T-cell (primary cell): Measurements from ENCODE around the gene MIPOL1. TPM values are rescaled to one million over a fixed set of nuclear protein-coding genes. Genes with fewer than 3 reads are reported as not detected.

Experiments used
- ATAC-seq, 4 experiments: fragments of 200-7000 bp in 3 of 4; fragments of 150-1000 bp in 1 of 4; cut with Tn5 transposase; replicated peaks in 1 of 4; 1 replicate in 3 of 4; 2 replicates in 1 of 4; pipeline ENCODE4 v1.10.0; 2021; ENCODE audit warnings: moderate library complexity in 3 of 4, mild to moderate bottlenecking in 2 of 4, moderate number of reproducible peaks in 1 of 4
- CTCF ChIA-PET, 2 donors: fragments of 300-600 bp; sonication (Branson Sonifier 250); formaldehyde crosslinking; loops; one replicate each; lab custom pipeline; 2022; ENCODE audit warnings: antibody characterized with exemption in 2 of 2; lab: Charles Lee
- POLR2A ChIA-PET, 2 donors: fragments of 300-600 bp; sonication (Branson Sonifier 250); formaldehyde crosslinking; loops; one replicate each; lab custom pipeline; 2022; ENCODE audit warnings: antibody characterized with exemption in 2 of 2; lab: Charles Lee
- DNase-seq, 35 experiments: peaks; one replicate each; pipeline versions ENCODE4 v3.0.0 to v3.0.0-alpha.2; 2013 to 2023
- H3K27ac ChIP-seq: one replicate; pipeline ENCODE4 v1.5.1; 2013; ENCODE audit warnings: low read length
- H3K27me3 ChIP-seq, 2 experiments: replicated peaks in 1 of 2; 1 replicate in 1 of 2; 2 replicates in 1 of 2; pipeline versions ENCODE4 v1.6.1 to v1.7.0; 2013; ENCODE audit warnings: low read length in 1 of 2, mixed read lengths in 1 of 2; ENCODE audit not compliant: control insufficient read depth in 2 of 2, insufficient read depth in 2 of 2; ENCODE audit errors: extremely low read depth in 1 of 2
- H3K36me3 ChIP-seq, 2 donors: 1 replicate in 1 of 2; 2 replicates in 1 of 2; pipeline versions ENCODE4 v1.6.1 to v1.7.0; 2013; ENCODE audit warnings: low read length in 1 of 2; ENCODE audit not compliant: control insufficient read depth in 2 of 2, insufficient read depth in 1 of 2; ENCODE audit errors: extremely low read depth in 1 of 2
- H3K4me1 ChIP-seq, 2 experiments: 1 replicate in 1 of 2; 2 replicates in 1 of 2; pipeline versions ENCODE4 v1.6.1 to v1.7.0; 2013; ENCODE audit warnings: low read length in 2 of 2, mixed read lengths in 1 of 2; ENCODE audit not compliant: insufficient read depth in 2 of 2, control insufficient read depth in 1 of 2; ENCODE audit errors: extremely low read depth in 1 of 2
- H3K4me3 ChIP-seq, 2 donors: 1 replicate in 1 of 2; 2 replicates in 1 of 2; pipeline versions ENCODE4 v1.5.1 to v1.7.0; 2013; ENCODE audit warnings: mild to moderate bottlenecking in 2 of 2, low read length in 1 of 2, moderate library complexity in 1 of 2; ENCODE audit not compliant: control insufficient read depth in 1 of 2; ENCODE audit errors: extremely low read depth in 1 of 2
- H3K9me3 ChIP-seq: 2 replicates; pipeline ENCODE4 v1.7.0; 2013
- H3K27ac Mint-ChIP-seq, 2 donors: one replicate each; pipeline ENCODE4 v1.8.0; 2020 to 2021; ENCODE audit warnings: mild to moderate bottlenecking in 2 of 2, mixed read lengths in 2 of 2
- H3K27me3 Mint-ChIP-seq, 2 donors: one replicate each; pipeline ENCODE4 v1.8.0; 2021 to 2022; ENCODE audit warnings: mixed read lengths in 2 of 2
- H3K36me3 Mint-ChIP-seq: one replicate; pipeline ENCODE4 v1.8.0; 2021; ENCODE audit warnings: mixed read lengths
- H3K4me1 Mint-ChIP-seq, 3 donors: one replicate each; pipeline ENCODE4 v1.8.0; 2020 to 2022; ENCODE audit warnings: mixed read lengths in 3 of 3, mild to moderate bottlenecking in 1 of 3
- H3K4me3 Mint-ChIP-seq, 3 donors: one replicate each; pipeline ENCODE4 v1.8.0; 2020 to 2022; ENCODE audit warnings: mild to moderate bottlenecking in 3 of 3, mixed read lengths in 3 of 3, moderate library complexity in 3 of 3
- H3K9me3 Mint-ChIP-seq, 3 donors: one replicate each; pipeline ENCODE4 v1.8.0; 2020 to 2022; ENCODE audit warnings: mixed read lengths in 3 of 3
- WGBS: methylation state at CpG from one replicate; pipeline ENCODE4 v1.1.5; 2013; ENCODE audit warnings: missing lambda C conversion rate; ENCODE audit not compliant: insufficient coverage; 5-methylcytosine and 5-hydroxymethylcytosine counted together
- total RNA-seq, 35 experiments: library from RNA in 6 of 35; stranded (reverse) in 6 of 35; fragments of 120-200 nt in 1 of 35; gene quantifications; one replicate each; pipeline versions ENCODE4 v1.2.1 to v1.2.4 and lab custom pipeline; 2013 to 2026

MIPOL1 gene
- total RNA-seq, 5 donors from 2014 or later (not counting 1 experiment from before 2014, with no cell fraction given) = 0.20 to 0.49 (median 0.29) TPM; not detected in 1

GRCh38 chr14:37329189-37330001, 131.7 kb downstream of the MIPOL1 start:
- H3K27ac ChIP-seq = no peak overlapping the region
- H3K9me3 ChIP-seq = no peaks in the 10 kb centered on the region
- no peaks in the 10 kb centered on the region for H3K36me3 ChIP-seq
- Mint-ChIP-seq H3K9me3 (peaks cover 5 to 16% (median 11%) of the 10 kb centered on the region in 3 donors), H3K4me3 (no peak overlapping the region), H3K27me3 (no peaks in the 10 kb centered on the region), H3K36me3 (no peaks in the 10 kb centered on the region), H3K27ac (no peak overlapping the region), H3K4me1 (no peaks in the 10 kb centered on the region)
- WGBS = no CpG with 5 or more reads among the region's 2 CpGs
- no peak for DNase-seq
- no peaks in the 10 kb centered on the region for H3K4me1 ChIP-seq
- no peak overlapping the region for H3K4me3 ChIP-seq
- no peak for ATAC-seq
- no peaks in the 10 kb centered on the region for H3K27me3 ChIP-seq
- ChIA-PET CTCF (no interaction called here), POLR2A (interaction anchor here in 1 of 2 donors (0.6 kb wide), 1 partner anchor 147 kb away, joined by 8 read pairs; no protein-coding TSS in a partner anchor)

- no peaks in the 10 kb centered on the region for H3K4me1 ChIP-seq
- ChIA-PET CTCF (interaction anchor here in 1 of 2 donors (0.6 kb wide), 1 partner anchor 10 kb away, joined by 3 read pairs; no protein-coding TSS in a partner anchor), POLR2A (no interaction called here)
- no peak overlapping the region for H3K27ac Mint-ChIP-seq
- H3K27me3 ChIP-seq = no peaks in the 10 kb centered on the region
- H3K4me3 Mint-ChIP-seq = no peak overlapping the region
- peaks cover 5 to 19% (median 10%) of the 10 kb centered on the region in 3 donors for H3K9me3 Mint-ChIP-seq
- H3K27ac ChIP-seq = no peak overlapping the region
- no peaks in the 10 kb centered on the region for H3K27me3 Mint-ChIP-seq
- no peaks in the 10 kb centered on the region for H3K4me1 Mint-ChIP-seq
- no peak overlapping the region for H3K4me3 ChIP-seq
- no peaks in the 10 kb centered on the region for H3K9me3 ChIP-seq
- DNase-seq = no peak
- H3K36me3 ChIP-seq = no peaks in the 10 kb centered on the region
- no peak for ATAC-seq
- no peaks in the 10 kb centered on the region for H3K36me3 Mint-ChIP-seq
Observed at GRCh38 chr14:37330910-37331309, 133.2 kb downstream of the MIPOL1 start.

GRCh38 chr14:37340353-37340752, 142.6 kb downstream of the MIPOL1 start:
- CTCF ChIA-PET = no interaction called here
- H3K27me3 ChIP-seq = no peaks in the 10 kb centered on the region
- no peaks in the 10 kb centered on the region for H3K36me3 ChIP-seq
- H3K9me3 Mint-ChIP-seq = peaks cover under 1 to 5% (median 1%) of the 10 kb centered on the region in 3 donors
- H3K4me1 Mint-ChIP-seq = no peaks in the 10 kb centered on the region
- H3K4me3 Mint-ChIP-seq = no peak overlapping the region
- no peak overlapping the region for H3K4me3 ChIP-seq
- no CpG with 5 or more reads among the region's 4 CpGs for WGBS
- H3K9me3 ChIP-seq = no peaks in the 10 kb centered on the region
- no peaks in the 10 kb centered on the region for H3K36me3 Mint-ChIP-seq
- no peaks in the 10 kb centered on the region for H3K4me1 ChIP-seq
- no peaks in the 10 kb centered on the region for H3K27me3 Mint-ChIP-seq
- no peak overlapping the region for H3K27ac Mint-ChIP-seq
- H3K27ac ChIP-seq = no peak overlapping the region
- no peak for DNase-seq
- no peak for ATAC-seq
- POLR2A ChIA-PET = interaction anchor here in 1 of 2 donors (0.6 kb wide), 2 partner anchors 8 to 233 kb away, joined by 4 to 7 read pairs; no protein-coding TSS in a partner anchor

GRCh38 chr14:37343307-37344094, 145.8 kb downstream of the MIPOL1 start:
- Histone ChIP-seq H3K4me1 (no peaks in the 10 kb centered on the region), H3K27ac (no peak overlapping the region), H3K27me3 (no peaks in the 10 kb centered on the region), H3K4me3 (no peak overlapping the region), H3K9me3 (no peaks in the 10 kb centered on the region), H3K36me3 (no peaks in the 10 kb centered on the region)
- DNase-seq = no peak
- ChIA-PET CTCF (no interaction called here), POLR2A (no interaction called here)
- WGBS = no CpG with 5 or more reads among the region's 3 CpGs
- Mint-ChIP-seq H3K9me3 (peaks cover 11 to 24% (median 18%) of the 10 kb centered on the region in 3 donors), H3K27ac (no peak overlapping the region), H3K27me3 (no peaks in the 10 kb centered on the region), H3K4me3 (no peak overlapping the region), H3K4me1 (no peaks in the 10 kb centered on the region), H3K36me3 (no peaks in the 10 kb centered on the region)
- ATAC-seq = no peak

GRCh38 chr14:37363661-37364060, 165.9 kb downstream of the MIPOL1 start:
- no peak overlapping the region for H3K4me3 Mint-ChIP-seq
- H3K27me3 Mint-ChIP-seq = no peaks in the 10 kb centered on the region
- Histone ChIP-seq H3K27me3 (no peaks in the 10 kb centered on the region), H3K4me3 (no peak overlapping the region), H3K27ac (no peak overlapping the region), H3K4me1 (no peaks in the 10 kb centered on the region), H3K36me3 (no peaks in the 10 kb centered on the region), H3K9me3 (no peaks in the 10 kb centered on the region)
- H3K27ac Mint-ChIP-seq = no peak overlapping the region
- H3K4me1 Mint-ChIP-seq = no peaks in the 10 kb centered on the region
- no peak for ATAC-seq
- H3K9me3 Mint-ChIP-seq = peaks cover 18 to 45% (median 32%) of the 10 kb centered on the region in 3 donors
- DNase-seq = no peak
- POLR2A ChIA-PET = no interaction called here
- WGBS = 87% methylated on average over 8 of the region's 9 CpGs
- CTCF ChIA-PET = no interaction called here
- no peaks in the 10 kb centered on the region for H3K36me3 Mint-ChIP-seq

GRCh38 chr14:37369425-37369824, 171.7 kb downstream of the MIPOL1 start:
- WGBS = 84% methylated on average over 2 of the region's 5 CpGs
- no peaks in the 10 kb centered on the region for H3K4me1 Mint-ChIP-seq
- H3K27ac Mint-ChIP-seq = no peak overlapping the region
- no peak overlapping the region for H3K4me3 Mint-ChIP-seq
- no peaks in the 10 kb centered on the region for H3K36me3 Mint-ChIP-seq
- ATAC-seq (no peak), DNase-seq (no peak)
- no peaks in the 10 kb centered on the region for H3K27me3 Mint-ChIP-seq
- Histone ChIP-seq H3K27ac (no peak overlapping the region), H3K4me1 (no peaks in the 10 kb centered on the region), H3K36me3 (no peaks in the 10 kb centered on the region), H3K9me3 (no peaks in the 10 kb centered on the region), H3K4me3 (no peak overlapping the region), H3K27me3 (no peaks in the 10 kb centered on the region)
- POLR2A ChIA-PET = no interaction called here
- H3K9me3 Mint-ChIP-seq = peaks cover 4 to 20% (median 13%) of the 10 kb centered on the region in 3 donors
- CTCF ChIA-PET = no interaction called here
